ENCODE data around the gene SOD1.

Gene SOD1

DNA sequence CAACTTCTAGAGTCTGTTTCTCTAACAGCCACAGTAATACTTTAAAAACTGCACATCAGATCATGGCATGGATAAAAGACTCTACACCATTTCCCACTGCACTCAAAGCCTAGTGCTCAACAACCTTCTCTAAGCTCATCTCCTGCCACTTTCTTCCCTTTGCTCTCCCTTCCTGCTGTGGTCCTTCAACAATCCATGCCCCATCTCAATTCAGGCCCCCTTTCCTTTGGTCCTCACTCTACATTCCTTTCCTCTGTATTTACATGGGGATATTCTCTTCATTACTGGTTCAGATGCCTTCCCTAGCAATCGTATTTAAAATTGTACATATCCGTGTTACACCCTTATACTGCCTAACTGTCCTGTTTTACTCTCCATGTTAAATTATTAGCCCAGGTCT, 19.0 kb downstream of the SOD1 start:
- DNase-seq (ENCODE audit: low read depth in 2 of 3, low spot score in 1 of 3): no peak

DNA sequence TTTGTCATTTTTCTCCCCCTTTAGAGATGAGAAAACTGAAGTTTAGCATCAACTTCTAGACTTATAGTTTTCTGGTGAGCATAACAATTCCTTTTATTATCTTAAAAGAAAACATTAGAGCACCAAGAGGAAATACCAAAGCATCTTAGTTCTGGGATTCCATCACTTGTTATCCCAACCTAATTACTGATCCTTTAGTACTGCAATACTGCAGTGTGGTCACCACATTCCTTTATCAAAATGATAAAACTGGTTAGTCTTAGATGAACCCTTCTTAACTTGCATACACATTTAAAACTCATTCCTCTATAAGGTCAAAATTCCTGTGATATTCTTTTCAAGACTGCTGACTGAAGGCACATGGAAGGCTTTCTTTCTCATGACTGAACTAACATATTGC, 23.1 kb downstream of the SOD1 start:
- no peak for DNase-seq (ENCODE audit: low read depth in 2 of 3, low spot score in 1 of 3)

DNA sequence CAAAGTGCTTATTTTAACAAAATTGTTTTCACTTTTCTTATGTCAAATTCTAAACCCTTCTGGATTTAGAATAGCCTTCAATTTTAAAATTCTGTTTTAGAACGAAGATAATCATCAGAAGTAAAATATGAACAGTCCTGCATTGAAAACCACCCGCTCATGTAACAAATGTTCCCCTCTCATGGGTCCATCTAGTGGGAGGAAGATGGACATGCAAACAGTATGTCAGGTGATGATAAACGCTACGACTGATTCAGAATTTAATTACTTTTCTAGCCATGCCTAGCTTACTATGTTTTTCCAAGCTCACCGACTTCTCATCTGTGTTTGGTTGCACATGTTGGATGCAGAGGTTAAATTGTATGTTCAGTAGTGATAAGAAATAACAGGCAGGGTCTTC, 23.5 kb downstream of the SOD1 start:
- DNase-seq (ENCODE audit: low read depth in 2 of 3, low spot score in 1 of 3): no peak

DNA sequence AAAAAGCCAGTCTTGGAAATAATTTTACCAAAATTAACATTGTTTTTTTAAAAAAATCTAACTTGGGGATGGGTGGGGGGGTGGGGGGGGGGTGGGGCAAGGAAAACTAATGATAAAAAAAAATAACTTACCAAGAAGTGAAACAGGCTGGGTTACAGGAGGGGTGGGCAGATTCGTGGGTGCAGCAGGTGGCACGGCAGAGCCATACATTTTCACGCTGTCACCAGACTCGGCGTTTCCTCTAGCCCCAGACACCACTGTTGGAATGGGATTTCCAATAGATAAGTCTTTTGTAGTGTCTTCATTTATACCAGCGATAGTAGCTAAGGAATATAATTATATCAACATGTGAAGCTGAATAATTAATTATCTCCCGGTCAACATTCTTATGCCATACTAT, 25.4 kb downstream of the SOD1 start:
- DNase-seq (ENCODE audit: low read depth in 2 of 3, low spot score in 1 of 3): no peak

DNA sequence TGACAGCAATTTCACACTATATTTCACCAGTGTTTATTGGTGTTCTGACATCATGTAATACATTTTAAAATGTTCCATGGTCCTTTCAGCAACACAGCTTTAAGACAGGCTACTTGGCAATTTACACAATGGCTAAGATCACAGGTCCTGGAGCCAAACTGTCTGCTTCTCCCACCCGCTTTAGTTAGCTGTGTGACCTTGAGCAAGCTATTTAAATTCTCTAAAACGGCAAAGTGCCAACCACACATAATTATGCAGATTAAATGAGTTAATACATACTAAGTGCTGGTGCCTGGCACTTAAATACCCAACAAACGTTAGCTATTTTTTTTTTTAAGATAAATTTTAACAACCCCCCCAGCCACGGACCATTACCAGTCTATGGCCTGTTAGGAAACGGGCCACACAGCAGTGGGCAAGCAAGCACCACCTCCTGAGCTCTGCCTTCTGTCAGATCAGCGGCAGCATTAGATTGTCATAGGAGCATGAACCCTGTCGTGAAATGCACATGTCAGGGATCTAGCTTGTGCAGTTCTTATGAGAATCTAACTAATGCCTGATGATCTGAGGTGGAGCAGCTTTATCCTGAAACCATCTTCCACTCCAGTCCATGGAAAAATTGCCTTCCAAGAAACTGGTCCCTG, 26.9 kb downstream of the SOD1 start:
- no peak for DNase-seq (ENCODE audit: low read depth in 2 of 3, low spot score in 1 of 3)

DNA sequence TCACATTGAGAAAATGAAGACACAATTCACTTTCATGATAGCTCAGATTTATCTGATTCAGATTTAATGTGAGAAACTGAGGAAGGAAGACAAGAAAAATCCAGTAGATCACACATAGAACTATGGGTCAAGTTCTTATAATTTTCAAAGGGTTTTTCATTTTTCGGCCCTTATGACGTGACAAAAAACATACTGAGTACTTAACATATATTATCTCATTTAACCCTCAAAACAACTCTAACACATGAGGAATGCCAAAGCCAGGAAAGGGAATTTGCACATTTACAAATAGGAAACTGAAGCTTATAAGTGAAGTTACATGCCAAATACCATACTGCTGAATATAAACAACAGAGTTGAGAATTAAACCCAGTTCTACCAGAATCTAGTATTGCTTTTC, 27.6 kb downstream of the SOD1 start:
- DNase-seq (ENCODE audit: low read depth in 2 of 3, low spot score in 1 of 3): no peak

DNA sequence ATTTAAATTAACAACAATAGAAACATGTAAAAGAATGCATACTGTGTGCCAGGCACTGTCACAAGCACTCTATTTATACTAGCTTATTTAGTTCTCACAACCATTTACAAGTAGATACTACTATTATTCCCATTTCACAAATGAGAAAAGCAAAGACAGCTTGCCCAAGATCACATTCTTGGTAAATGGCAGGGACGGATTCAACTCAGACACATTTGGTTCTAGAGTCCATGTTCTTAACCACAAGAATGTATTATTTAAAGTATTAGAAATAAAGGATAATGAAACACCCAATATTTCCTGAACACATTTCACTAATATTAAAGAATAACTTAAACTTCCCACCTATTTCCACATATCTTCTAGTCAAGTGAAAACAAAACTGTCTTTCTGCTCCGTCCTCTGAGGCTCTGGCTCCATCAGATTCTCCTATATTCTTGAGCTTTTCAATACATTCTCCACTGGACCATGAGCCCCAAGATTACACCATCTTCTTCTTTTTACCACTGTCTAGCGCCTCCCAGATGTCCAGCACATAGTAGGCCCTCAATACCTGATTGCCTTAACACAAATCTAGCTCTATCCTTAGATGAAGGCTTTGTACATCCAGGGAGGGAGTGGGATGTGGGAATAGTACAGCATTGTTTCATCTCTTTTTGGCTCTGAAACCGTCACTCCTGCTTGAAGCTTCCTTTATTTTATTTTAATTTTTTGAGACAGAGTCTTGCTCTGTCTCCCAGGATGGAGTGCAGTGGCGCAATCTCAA, 29.3 kb downstream of the SOD1 start:
- no peak for DNase-seq (ENCODE audit: low read depth in 2 of 3, low spot score in 1 of 3)

DNA sequence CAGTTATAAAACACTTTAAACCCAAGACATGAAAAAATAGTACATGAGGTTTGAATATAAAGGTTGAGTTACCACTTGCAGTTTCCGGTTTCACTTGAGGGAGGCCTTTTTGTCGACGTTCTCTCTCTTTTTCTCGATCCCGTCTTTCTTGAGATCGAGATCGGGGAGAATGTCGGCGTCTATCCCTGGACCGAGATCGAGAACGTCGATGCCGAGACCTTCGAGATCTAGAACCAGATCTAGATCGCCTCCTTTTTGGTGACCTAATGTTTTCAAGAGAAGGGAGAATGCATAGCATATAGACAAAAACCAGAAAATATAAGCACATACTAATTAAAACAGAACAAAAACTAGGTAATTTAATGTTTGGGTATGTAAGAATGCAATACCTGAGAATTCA, 33.7 kb downstream of the SOD1 start:
- no peak for DNase-seq (ENCODE audit: low read depth in 2 of 3, low spot score in 1 of 3)

DNA sequence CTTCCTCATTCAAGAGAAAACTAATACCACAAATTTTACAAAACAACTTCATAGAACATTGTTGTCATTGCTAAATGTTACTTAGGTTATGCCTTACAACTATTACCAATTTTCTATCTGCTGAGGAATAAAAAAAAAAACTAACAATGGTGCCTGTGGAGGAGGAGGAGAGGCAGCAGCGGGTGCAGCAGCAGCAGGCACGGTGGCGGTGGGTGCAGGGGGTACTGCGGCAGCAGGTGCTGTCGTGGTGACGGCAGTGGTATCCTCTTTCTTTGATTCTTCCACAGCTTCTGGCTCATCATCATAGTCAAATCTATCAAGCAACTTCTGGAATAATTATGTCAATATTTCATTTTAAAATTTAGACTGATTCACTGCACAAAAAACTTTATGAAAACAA, 36.9 kb downstream of the SOD1 start:
- no peak for DNase-seq (ENCODE audit: low read depth in 2 of 3, low spot score in 1 of 3)

DNA sequence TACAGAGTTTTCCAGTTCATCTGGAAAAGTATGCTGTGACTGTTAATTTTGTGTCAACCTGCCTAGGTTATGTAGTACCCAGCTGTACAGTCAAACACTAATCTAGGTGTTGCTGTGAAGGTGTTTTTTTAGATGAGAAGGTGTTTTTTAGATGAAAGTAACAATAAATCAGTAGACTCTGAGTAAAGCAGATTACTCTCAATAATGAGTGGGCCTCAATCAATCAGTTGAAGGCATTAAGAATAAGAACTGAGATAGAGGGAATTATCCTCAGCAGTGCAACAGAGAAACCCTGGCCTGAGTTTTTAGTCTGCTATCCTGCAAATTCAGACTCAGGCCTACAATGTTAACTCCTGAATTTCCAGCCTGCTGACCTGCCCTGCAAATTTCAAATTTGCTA, 39.0 kb downstream of the SOD1 start:
- no peak for DNase-seq (ENCODE audit: low read depth in 2 of 3, low spot score in 1 of 3)

DNA sequence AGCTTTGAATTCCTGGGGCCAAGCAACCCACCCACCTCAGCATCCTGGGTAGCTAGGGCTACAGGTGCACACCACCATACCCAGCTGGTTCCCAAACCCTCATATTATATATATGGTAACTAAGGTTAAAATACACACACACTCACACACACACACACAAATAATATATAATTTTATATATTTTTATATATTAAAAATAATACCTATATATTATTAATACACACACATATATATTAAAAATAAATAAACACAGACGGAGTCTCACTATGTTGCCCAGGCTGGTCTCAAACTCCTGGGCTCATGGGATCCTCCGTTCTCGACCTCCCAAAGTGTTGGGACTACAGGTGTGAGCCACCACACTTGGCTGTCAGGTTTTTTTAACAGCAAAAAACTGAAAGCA, 40.5 kb downstream of the SOD1 start:
- no peak for DNase-seq (ENCODE audit: low read depth in 2 of 3, low spot score in 1 of 3)

DNA sequence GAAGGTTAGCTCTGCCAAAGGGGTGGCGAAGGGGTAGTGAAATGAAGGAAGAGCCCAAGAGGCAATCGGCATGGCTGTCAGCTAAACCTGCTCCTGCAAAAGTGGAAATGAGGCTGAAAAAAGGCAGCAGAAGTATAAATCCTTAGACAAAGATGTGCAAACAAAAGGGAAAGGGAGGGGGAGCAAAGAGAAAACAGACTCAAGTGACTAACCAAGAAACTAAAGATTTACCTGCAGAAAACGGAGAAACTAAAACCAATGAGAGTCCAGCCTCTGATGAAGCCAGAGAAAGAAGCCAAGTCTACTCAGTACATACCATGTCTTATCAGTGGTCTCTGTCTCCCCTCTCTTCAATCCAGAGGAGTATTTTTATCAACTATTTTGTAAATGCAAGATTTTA, 47.1 kb downstream of the SOD1 start:
- no peak for DNase-seq (ENCODE audit: low read depth in 2 of 3, low spot score in 1 of 3)

DNA sequence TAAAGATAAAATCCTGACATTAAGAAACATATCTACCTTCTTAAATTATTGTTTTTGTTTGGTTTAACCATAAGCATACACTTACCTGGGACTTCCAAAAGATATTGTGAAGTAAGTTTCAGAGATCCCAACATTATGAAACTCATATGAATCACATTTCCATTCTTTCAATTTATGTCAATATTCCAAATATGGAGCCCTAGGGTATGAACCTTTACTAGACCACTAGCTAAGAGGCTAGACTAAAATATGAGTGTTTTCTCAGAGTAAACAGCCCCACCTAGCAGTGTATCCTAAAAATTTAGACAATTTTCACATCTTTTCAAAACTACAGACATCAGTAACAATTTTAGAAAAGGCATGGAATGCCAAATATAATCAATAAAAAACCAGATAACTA, 48.0 kb downstream of the SOD1 start:
- no peak for DNase-seq (ENCODE audit: low read depth in 2 of 3, low spot score in 1 of 3)

DNA sequence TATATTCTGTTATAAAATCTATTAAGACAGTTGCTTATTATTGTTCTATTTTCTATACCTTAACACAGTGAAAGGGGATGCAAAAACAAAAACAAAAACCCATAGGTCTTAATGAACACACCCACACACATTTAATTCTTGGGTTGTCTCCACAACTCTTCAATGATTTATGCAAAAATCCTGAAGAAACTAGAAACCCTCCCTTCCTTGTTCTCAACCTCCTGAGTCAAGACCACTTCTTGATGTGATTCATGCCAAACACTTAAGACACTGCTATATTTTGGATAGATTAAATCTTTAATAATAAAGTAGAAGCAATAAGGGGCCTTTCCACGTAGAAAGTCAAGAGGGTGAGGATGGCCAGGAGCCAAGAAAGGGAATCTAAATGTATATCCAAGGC, 49.0 kb downstream of the SOD1 start:
- no peak for DNase-seq (ENCODE audit: low read depth in 2 of 3, low spot score in 1 of 3)

DNA sequence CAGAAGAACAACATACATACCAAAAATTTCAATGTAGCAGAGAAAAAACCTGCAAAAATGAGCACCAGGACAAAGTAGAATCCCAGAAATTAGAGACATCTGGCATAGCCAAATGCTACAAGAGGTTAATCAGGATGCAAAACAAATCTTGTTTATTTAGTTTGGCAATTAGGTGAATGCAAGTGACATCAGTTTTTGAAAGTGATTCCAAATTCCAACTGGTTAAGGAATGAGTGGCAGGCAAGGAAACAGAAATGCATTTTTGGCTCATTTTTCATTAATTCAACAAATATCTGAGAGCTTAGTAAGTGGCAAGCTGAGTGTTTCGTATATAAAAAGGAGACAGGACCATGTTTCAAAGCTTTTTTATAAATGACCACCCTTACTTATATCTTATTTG, 51.1 kb downstream of the SOD1 start:
- no peak for DNase-seq (ENCODE audit: low read depth in 2 of 3, low spot score in 1 of 3)

DNA sequence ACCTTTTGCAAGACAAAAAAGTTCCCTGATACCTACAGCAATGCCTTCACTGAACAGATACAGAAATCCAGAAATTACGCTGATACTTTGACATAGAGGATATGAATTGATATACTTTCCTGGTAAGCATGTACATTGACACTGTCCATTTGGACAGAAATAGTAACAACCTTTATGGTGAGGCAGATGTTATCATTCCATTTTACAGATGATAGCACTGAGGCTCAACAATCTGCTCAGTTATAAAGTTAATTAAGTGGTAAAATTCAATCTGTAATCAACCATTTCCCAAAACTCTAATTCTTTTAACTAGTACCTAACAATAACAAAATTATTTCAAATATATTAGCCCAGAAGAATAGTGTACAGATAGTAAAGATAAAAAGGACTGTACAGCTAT, 51.8 kb downstream of the SOD1 start:
- no peak for DNase-seq (ENCODE audit: low read depth in 2 of 3, low spot score in 1 of 3)

DNA sequence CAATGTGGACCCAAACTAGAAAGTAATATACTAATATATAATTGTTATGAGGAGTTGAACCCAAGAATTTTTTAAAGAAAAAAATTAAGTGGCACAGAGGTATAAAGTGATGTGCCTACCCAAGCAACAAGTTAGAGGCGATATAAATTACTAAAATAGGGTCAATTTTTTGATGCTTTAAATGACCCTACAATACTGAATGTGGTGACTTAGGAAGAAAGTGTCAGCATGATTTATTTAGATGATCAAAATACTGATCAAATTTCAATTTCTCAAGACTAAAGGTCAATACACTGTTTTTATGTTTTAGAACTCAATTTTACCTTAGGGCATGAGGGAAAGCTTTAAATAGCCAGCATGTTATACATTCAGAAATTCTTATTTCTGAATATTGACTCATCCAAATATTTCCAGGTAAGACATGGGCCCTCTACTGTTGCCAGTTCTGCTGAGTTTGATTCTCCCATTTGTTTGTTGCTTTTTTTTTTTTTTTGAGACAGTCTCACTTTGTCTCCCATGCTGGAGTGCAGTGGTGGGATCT, 52.3 kb downstream of the SOD1 start:
- no peak for DNase-seq (ENCODE audit: low read depth in 2 of 3, low spot score in 1 of 3)

DNA sequence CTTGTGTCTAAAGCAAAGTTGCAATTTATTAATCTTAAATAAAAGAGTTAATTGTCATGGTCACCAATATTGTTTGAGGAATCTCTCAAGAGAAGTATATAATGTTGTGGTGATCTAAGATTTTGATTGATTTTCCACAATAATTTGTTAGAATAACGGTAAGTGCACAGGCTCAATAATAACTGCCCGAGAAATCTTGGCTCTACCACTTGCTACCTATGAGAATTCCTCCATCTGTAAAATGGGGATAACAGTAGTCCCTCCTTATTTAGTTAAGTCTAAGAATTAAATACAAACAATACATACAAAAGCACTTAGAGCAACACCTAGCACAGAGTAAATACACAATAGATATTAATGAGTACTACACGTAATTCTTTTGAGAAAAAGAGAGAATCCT, 53.6 kb downstream of the SOD1 start:
- no peak for DNase-seq (ENCODE audit: low read depth in 2 of 3, low spot score in 1 of 3)

DNA sequence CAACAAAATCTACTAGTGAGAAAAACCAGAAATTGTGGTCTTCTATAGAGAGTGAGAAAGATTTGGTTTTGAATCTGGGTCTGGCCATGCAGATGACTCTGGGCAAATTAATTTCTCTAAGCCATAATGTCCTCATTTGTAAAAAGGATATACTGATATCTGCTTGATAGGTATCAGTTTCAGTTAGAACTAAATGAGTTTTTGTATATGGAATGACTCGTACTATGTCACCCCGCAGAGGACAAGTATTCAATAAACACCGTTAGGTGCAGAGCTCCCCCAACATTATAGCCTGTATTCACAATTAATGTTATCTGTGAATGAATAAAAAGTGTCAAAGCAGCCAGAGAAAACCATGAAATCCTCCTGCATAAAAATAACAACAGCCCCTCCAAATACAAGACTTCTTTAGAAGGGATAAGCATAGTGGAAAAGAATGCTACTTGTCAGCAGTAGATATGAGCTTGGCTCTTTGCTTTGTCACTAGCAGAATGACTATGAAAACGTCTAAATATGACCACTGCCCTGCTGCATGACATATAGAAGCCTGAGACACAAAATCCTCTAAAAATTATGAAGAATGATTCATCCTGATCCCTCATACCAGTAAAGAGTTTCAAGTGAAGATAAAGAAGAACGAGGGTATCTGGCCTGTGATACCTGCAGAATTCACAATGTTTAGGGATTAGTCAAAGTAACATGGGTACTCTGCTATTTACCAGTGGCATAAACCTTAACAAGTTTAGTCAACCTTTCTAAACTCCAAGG, 54.7 kb downstream of the SOD1 start:
- DNase-seq (ENCODE audit: low read depth in 2 of 3, low spot score in 1 of 3): no peak

DNA sequence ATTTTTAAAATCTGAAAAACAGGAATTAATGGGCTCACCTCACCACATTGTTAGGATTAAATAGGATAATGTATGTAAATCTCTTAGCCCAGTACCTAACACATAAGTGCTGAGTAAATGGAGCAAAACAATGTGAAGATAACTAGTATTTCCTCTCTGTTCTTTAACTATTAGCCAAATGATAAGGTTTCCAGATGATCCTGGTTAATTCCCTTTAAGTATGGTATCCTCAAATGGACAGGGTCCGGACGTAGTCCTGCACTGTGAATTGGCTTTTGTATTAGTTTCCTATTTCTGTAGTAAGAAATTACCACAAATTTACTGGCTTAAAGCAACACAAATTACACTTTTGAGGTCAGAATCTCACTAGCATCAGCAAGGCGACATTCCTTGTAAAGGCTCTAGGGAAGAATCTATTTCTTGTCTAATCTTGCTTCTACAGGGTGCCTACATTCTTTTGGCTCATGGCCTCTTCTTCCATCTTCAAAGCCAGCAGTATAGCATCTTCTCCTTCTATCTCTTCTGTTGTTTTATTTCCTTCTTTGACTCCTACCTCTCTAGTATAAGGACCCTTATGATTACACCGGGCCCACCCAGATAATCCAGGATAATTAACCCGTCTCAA, 55.4 kb downstream of the SOD1 start:
- no peak for DNase-seq (ENCODE audit: low read depth in 2 of 3, low spot score in 1 of 3)

DNA sequence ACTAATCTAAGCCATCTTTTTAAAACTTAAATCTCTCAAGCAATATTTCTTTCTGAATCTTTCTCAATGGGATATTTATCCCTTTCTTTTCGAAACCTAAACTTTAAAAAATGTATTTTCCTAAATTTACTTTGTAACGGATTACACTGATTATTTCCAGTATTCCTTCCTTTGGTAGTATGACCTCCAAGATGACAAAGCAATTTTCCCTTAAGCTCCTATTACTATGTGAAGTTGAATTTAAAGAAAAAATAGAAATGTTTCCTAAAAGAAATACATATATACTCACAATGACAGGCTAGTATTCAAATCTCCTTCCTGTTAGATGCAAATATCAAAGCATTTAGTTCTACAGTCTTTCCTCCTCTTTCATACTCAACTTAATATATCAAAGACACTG, 56.6 kb downstream of the SOD1 start:
- no peak for DNase-seq (ENCODE audit: low read depth in 2 of 3, low spot score in 1 of 3)
